ENCODE measurements around the gene COQ2.

- no peak for TF ChIP-seq POLR2A (IDR thresholded peaks at IDR 0.05)
- no peak for TF ChIP-seq CTCF (IDR thresholded peaks at IDR 0.05)
Measured at GRCh38 chr4:83320548-83320947, 36.0 kb upstream of the COQ2 start.

Data from heart left ventricle (tissue), 13 donors.